ENCODE measurements around the gene GLA. TPM values are rescaled to one million over a fixed set of nuclear protein-coding genes. Genes with fewer than 3 reads are reported as not detected.

GLA gene
- total RNA-seq, 1 experiment from 2014 or later = 63.6 TPM

GRCh38 chrX:101427954-101428353 is 20.2 kb upstream of the GLA start:
- Mint-ChIP-seq H3K36me3 (ENCODE audit: insufficient read depth, unreplicated experiment) (no peaks in the 10 kb centered on the region), H3K27me3 (ENCODE audit: unreplicated experiment) (no peaks in the 10 kb centered on the region), H3K9me3 (ENCODE audit: low read depth, unreplicated experiment) (no peaks in the 10 kb centered on the region), H3K27ac (ENCODE audit: unreplicated experiment) (no peak overlapping the region), H3K4me1 (ENCODE audit: low read depth, unreplicated experiment) (no peaks in the 10 kb centered on the region), H3K4me3 (ENCODE audit: low read depth, unreplicated experiment) (no peak overlapping the region)
- no peak for DNase-seq
- no TSS peak for BruUV-seq (replicated peaks)
- intact Hi-C loops (cut with micrococcal nuclease; ENCODE audit: unreplicated experiment) = no loop called here
- TF ChIP-seq, protein P1, sequence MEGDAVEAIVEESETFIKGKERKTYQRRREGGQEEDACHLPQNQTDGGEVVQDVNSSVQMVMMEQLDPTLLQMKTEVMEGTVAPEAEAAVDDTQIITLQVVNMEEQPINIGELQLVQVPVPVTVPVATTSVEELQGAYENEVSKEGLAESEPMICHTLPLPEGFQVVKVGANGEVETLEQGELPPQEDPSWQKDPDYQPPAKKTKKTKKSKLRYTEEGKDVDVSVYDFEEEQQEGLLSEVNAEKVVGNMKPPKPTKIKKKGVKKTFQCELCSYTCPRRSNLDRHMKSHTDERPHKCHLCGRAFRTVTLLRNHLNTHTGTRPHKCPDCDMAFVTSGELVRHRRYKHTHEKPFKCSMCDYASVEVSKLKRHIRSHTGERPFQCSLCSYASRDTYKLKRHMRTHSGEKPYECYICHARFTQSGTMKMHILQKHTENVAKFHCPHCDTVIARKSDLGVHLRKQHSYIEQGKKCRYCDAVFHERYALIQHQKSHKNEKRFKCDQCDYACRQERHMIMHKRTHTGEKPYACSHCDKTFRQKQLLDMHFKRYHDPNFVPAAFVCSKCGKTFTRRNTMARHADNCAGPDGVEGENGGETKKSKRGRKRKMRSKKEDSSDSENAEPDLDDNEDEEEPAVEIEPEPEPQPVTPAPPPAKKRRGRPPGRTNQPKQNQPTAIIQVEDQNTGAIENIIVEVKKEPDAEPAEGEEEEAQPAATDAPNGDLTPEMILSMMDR (IDR thresholded peaks at IDR 0.05; ENCODE audit: unreplicated experiment) = no peak
- CTCF ChIA-PET = no interaction called here

GRCh38 chrX:101419489-101419888 is 11.8 kb upstream of the GLA start:
- DNase-seq = no peak
- H3K9me3 Mint-ChIP-seq (ENCODE audit: low read depth, unreplicated experiment) = no peaks in the 10 kb centered on the region
- no peak overlapping the region for H3K4me3 Mint-ChIP-seq (ENCODE audit: low read depth, unreplicated experiment)
- peaks cover 9% of the 10 kb centered on the region for H3K36me3 Mint-ChIP-seq (ENCODE audit: insufficient read depth, unreplicated experiment)
- intact Hi-C loops (cut with micrococcal nuclease; ENCODE audit: unreplicated experiment) = loop anchor here (10.0 kb wide), 1 partner anchor 175 kb away; no protein-coding TSS in a partner anchor
- TF ChIP-seq, protein P1 (IDR thresholded peaks at IDR 0.05; ENCODE audit: unreplicated experiment) = no peak
- no peak overlapping the region for H3K27ac Mint-ChIP-seq (ENCODE audit: unreplicated experiment)
- CTCF ChIA-PET = interaction anchor here (0.7 kb wide), 1 partner anchor 9 kb away, joined by 6 read pairs; no protein-coding TSS in a partner anchor
- TSS peak; percentile 28 for BruUV-seq (replicated peaks)
- H3K27me3 Mint-ChIP-seq (ENCODE audit: unreplicated experiment) = peaks cover 21% of the 10 kb centered on the region
- peaks cover 8% of the 10 kb centered on the region for H3K4me1 Mint-ChIP-seq (ENCODE audit: low read depth, unreplicated experiment)

DNA sequence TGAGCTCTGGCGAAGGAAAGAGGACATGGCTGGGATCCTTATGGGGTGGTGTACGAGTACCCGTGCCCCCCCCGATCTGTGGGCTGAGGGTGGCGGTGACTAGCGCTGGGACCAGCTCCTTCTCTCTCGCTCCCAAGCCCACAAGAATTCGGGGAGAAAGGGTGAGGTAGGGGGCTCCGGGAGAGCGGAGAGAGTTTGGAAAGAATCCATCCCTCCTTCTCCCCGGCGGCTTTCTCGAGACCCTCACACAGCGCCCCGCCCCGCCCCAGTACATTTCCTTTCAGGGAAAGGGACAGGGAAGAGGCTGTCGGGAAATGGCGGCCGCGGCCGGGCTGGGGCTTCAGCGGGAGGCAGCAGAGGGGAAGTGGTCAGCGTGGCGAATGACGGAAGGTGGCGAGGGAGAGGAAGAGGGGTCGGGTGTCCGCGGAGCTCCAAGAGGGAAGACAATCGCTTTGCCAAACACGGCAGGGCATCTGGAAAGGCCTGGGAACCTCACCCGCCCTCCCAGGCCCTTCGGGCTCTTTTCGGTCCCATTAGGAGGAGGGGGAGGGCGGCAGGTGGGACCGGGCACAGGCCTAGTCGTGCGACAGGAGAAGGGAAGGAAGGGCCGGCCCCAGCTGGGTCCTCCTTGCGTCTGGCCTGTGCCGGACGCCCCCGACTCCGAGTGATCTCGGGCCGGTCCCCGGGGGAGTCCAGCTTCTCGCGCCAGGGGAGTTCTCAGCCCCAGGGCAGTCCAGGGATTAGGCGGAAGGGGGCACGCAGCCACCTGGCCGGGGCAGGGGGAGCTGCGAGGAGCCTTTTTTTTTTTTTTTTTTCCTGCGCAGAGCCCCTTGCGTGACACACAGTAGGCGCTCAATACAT is 10.5 kb upstream of the GLA start:
- CTCF ChIA-PET = interaction anchor here (0.7 kb wide), 1 partner anchor 12 kb away, joined by 3 read pairs; no protein-coding TSS in a partner anchor
- Mint-ChIP-seq H3K27me3 (ENCODE audit: unreplicated experiment) (peaks cover 21% of the 10 kb centered on the region), H3K9me3 (ENCODE audit: low read depth, unreplicated experiment) (no peaks in the 10 kb centered on the region), H3K36me3 (ENCODE audit: insufficient read depth, unreplicated experiment) (peaks cover 10% of the 10 kb centered on the region), H3K27ac (ENCODE audit: unreplicated experiment) (peak overlapping the region; percentile 93), H3K4me3 (ENCODE audit: low read depth, unreplicated experiment) (peak overlapping the region; percentile 76), H3K4me1 (ENCODE audit: low read depth, unreplicated experiment) (peaks cover 8% of the 10 kb centered on the region)
- intact Hi-C loops (cut with micrococcal nuclease; ENCODE audit: unreplicated experiment) = loop anchor here (10.0 kb wide), 1 partner anchor 177 kb away; no protein-coding TSS in a partner anchor
- no TSS peak for BruUV-seq (replicated peaks)
- TF ChIP-seq, protein P1 (IDR thresholded peaks at IDR 0.05; ENCODE audit: unreplicated experiment) = no peak
- DNase-seq = peak; percentile 23

DNA sequence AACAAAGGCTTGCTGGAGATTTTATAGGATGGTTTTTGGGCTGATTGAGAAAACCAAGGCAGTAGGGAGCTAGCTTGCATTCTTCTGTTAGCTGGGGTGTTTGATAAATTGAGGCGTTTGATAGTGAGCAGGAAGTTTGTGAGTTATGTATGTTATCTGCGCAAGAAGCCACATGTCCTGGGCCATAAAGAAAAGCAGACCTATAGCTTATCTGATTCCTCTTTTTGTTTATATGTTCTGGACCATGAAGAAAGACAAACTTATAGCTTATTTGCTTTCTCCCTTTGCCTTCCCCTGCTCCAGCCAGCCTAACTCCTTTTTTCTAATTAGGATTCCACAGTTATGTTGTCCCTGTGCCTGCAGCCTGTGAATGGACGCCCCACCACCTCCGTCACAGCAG is 9.5 kb upstream of the GLA start:
- Mint-ChIP-seq H3K27me3 (ENCODE audit: unreplicated experiment) (peaks cover 21% of the 10 kb centered on the region), H3K4me3 (ENCODE audit: low read depth, unreplicated experiment) (no peak overlapping the region), H3K4me1 (ENCODE audit: low read depth, unreplicated experiment) (peaks cover 18% of the 10 kb centered on the region), H3K9me3 (ENCODE audit: low read depth, unreplicated experiment) (no peaks in the 10 kb centered on the region), H3K27ac (ENCODE audit: unreplicated experiment) (no peak overlapping the region), H3K36me3 (ENCODE audit: insufficient read depth, unreplicated experiment) (peaks cover 20% of the 10 kb centered on the region)
- CTCF ChIA-PET = no interaction called here
- DNase-seq = no peak
- TF ChIP-seq, protein P1 (IDR thresholded peaks at IDR 0.05; ENCODE audit: unreplicated experiment) = no peak
- intact Hi-C loops (cut with micrococcal nuclease; ENCODE audit: unreplicated experiment) = loop anchor here (10.0 kb wide), 1 partner anchor 178 kb away; no protein-coding TSS in a partner anchor
- BruUV-seq (replicated peaks) = no TSS peak

Data from Calu3 (cell line).